Endothelial cell of hepatic sinusoid (primary cell): ENCODE results near the gene FILIP1L.

ENCODE experiments used
- in situ Hi-C: cut with HindIII; loops from 2 replicates; pipeline ENCODE4 v1.10.0; 2017; ENCODE audit warnings: low sequenced_read_pairs

Gene FILIP1L

DNA sequence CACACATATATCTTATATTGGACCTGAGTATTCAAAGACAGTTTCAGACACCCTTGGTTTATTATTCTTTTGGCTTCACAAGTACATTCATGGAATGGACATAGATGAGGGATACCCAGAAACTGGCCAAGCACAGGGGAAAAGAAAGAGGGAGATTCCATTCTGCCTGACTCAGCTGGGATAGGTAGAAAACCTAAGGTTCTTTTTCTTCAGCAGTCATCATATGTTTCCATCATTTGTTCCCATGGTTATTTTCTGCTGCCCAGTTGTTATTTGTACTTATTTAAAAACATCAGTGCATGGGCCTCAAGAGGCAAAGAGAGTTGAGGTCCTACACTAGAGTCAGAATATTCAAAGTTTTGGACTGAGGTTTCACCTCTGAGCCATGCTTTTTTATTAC is 91.8 kb downstream of the FILIP1L start:
- in situ Hi-C loops: no loop called here

DNA sequence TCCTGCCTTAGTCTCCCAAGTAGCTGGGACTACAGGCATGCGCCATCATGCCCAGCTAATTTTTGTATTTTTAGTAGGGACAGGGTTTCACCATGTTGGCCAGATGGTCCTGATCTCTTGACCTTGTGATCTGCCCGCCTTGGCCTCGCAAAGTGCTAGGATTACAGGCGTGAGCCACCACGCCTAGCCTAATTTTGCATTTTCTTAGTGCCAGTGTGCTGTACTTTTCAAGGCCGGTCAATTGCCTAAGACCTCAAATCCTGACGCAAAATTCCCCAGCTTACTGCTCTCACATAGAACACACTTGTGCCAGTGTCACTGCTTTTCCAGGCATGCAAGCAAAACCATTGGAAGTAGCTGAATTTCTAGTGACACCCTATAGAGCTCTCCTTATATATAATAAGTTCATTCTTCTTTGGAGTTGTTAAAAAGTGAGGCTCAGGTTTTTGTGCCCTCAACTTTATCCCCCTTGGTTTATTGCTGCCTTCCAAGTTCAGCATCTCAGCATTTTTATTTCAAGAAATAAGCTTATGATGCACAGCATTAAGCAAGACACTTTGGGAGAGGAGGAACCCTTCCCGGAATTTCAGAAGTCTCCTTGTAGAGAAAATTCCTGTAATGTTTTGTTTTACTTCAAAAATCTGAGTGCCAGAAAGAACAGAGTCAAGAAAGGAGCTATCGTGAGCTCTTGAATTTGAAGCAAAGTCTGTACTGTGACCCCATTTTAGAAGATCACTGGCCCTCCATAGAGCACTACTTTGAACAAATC is 93.2 kb downstream of the FILIP1L start:
- in situ Hi-C loops: no loop called here

DNA sequence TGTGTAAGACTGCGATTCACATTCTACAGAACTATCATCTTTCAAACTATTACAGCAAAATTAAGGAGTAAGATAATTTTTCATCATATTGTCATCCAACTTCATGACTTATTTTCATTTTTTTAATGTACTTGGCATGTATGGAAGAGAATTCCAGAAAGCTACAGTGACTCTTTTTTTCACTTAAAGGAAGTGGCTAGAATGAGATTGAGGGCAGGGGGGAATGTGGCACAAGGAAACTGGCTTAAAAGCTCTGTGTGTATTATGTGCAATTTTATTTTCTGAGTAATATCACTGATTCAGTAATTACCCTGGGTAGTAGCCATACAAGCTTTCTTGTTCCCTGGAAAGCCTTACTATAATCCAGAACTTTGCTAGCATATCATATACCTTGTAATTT is 94.6 kb downstream of the FILIP1L start:
- in situ Hi-C loops: no loop called here

DNA sequence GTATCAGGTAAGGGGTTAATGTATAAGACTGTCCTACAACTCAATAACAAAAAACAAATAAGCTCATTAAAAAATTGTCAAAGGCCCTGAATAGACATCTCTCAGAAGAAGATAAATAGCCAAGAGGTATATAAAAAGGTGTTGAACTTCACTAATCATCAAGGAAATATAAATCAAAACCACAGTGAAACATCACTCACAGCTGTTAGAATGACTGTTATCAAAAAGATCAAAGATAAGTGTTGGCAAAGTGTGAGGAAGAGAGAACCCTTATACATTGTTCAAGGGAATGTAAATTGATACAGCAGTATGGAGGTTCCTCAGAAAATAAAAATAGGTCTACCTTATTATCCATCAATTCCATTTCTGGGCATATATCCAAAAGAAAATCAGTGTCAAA is 95.5 kb downstream of the FILIP1L start:
- in situ Hi-C loops: no loop called here

DNA sequence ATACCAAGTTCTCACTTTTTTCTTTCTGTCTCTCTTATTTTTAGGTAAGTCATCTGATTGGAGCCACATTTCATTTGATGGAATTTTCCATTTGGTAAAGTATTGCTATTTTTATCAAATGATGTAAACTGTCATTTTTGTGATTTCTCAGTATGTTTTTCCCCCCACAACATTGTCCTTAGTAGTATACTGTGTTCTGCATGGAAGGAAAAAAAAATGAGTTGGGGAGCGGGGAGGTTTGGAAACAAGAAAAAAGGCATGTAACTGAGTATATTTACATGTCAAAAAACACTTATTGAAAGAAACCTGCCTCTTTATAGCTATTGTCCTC is 104.2 kb downstream of the FILIP1L start:
- in situ Hi-C loops: no loop called here

DNA sequence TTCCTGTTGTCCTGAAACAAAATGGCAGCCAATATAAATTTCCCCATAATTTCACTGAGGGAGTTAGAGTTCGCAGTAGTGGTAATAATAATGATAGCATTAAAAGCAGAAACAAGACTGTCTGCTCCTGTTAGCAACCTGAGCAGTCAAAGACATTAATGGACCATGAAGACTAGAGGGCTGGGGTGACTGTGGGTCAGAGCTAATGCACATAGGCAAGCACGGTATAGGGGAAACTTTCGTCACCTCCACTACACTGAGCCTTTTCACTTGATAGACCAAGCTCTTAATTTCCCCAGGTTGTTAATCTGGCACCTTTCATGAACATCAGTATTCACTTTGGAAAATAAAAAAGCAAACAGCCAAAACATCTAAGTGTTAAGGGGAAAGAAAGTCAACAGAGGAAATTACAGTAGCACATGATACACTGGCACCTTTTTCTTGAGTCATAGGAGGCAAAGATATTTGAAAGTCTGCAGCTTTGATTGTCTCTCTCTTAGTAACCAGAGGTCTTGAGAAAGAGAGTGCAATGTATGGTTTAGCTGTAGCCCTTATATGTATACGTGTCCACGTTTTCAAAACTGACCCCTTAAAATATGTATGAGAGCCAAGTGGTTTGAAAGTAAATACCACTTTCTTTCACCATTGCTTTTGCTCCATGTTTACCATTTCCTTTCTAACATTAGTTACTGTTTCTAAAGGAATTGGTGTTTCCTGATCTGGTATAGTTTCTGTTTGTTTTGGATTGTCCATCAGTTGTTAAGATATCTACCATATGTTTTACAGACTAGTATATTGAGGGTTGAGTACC is 104.8 kb downstream of the FILIP1L start:
- in situ Hi-C loops: no loop called here

DNA sequence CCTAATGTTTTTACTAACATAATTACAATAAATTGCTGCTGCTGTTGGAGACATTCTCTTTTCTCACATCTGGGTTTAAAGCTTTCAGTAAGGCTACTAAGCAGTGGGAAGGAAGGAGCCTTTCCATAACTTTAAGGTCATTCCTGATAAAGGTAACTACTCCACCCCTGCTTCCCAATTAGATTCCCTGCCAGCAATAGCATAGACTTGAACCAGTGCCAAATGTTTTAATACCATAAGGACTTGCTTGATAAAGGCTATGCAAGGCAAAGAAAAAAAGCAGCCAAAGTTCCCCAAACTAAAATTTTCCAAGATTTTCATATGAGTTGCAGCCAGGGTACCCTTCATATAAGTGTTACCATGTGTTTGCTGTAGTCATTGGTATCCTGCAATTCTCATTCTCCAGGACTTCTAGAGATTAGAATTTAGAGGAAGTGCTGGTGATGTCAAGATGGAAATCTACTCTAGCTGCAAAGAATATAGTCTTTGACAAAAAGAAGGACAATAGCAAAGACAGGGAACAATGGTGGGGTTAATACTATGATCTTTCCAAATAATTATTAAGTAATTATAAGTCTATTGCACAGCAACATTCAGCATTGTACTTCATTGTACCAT is 106.1 kb downstream of the FILIP1L start:
- in situ Hi-C loops: no loop called here

DNA sequence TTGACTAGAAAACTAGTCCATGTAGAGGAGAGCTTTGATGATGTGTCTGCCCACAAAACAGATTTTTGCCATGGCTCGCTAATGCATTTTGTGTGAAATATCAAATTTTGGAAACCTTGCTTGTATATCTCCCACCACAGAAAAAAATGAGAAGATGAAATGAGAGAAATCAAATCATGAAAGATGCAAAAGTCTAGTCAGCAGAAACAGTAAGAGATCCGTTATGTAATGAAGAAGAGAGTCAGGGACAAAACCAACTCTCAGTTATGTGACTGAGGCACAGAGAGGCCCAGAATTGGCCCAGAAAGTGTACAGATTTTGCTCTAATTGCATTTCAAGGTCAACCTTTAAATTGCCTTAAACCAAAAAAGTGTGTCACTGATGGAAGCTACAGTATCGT is 107.0 kb downstream of the FILIP1L start:
- in situ Hi-C loops: no loop called here

DNA sequence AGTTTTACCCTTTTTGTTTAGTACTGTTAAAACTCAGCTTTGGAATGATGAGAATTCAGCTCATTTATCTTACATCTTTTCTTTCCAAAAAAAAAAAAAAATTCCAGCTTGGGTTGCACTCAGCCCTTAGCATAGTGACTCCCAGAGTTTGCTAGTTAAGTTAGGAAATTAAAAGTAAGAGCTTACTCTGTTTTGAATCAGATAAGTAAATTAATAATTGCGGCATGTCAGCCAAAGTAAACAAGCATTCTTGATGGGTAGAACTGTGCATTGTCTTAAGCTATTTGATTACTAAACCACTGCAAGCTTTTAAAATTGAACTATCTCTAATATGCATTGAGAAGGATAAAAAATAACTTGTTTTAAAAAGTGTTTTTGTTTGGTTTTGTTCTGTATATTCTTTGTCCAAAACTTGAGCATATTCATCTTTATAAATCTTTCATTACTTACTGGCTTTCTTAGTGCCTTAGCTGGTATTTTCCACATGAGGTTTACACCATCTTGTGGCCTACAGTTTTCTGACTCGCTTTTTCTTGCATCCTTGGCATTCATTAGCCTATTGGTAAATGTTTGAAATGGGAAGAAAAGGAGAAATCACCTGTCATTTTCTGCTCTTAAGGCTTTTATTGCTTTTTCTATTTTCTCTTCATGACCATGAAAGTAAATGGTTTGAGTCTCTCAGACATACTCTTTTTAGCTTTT is 107.6 kb downstream of the FILIP1L start:
- in situ Hi-C loops: no loop called here

DNA sequence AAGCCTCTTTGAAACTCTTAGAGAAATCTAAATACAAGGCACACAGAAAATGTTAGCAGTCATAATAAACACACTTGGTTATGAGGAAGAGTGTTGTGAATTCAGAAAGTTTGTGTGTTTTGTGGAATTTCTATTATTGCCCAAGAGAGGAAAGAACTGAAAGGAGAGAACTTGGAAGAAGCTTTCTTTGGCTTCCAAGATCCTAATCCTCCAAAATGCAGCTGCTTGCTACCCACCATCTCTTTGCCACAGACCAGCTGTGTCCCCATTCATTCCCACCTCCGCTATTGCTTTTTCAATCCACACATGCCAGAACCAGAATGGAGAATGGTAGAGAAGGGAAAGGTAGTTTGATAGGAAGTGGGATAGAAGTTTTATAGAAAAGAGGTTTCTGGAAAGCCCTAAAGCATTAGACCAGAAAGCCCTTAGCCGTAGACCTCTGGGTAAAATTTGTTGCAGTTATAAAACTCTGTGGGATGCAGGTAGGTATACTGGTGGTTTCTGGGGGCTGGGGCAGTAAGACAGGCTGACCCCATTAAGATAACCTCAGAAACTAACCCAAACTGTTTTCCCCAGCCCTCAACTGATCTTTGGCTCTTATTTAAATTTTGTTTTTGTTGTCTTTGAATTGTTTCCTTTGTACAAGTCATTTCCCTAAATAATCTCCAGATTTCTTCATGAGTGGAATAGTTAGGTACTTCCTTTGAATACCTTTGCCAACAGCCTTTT is 108.5 kb downstream of the FILIP1L start:
- in situ Hi-C loops: no loop called here

DNA sequence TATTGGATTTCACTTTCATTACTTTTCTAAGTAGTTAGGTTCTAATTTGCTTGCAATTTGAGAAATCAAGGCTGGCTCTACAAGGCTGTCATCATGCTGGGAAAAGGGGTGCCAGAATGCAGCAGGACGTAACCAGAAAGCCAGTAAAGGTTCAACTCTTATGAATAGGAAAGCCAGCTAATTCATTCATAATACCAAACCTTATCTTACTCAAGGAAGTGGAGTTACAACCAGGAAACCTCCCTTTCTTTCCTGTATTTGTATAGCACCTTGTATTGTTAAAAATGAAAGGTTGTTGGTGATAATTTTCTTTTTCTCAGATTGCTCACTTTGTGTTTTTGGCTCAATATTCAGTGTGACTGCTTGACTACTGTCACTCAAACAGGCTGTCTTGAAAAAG is 109.4 kb downstream of the FILIP1L start:
- in situ Hi-C loops: no loop called here

DNA sequence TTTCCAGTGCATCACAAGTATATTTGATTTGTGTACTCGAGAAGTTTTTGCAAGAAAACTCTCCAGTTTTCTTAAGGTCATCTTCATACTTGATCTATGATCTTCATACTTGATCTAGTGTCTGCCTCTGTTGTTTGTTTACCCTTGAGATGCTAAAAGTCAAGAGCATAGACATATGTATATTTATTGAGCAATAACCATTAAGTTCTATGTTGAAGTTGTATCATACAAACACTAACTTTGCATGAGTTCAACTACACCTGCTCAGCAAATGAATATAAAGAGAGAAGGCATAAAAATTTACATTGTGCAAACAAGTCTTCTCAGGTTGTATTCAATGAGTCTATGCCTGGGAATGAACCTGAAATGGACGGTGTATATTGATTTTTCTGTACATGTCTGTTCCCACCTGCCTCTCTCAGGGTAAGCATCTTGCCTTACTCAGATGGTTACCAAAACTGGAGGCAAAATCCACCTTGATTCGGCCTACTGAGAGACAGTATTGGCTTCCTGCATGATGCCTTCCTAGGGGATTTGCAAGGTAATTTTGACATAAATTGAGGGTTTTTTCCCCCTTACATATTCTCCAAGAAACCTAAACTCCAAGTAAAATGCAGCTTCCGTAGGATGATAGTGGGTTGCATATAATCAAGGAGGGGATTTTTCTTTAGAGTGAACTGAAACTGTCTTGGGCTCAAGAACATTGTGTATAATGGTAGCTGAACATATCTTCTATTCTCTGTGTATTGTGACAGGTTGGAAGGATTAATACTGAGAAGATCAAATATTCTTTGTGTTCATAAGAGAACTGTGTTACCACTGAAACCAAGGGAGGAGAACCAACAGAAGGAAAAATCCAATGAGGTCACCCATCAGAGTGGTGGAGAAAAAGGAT is 110.4 kb downstream of the FILIP1L start:
- in situ Hi-C loops: no loop called here

DNA sequence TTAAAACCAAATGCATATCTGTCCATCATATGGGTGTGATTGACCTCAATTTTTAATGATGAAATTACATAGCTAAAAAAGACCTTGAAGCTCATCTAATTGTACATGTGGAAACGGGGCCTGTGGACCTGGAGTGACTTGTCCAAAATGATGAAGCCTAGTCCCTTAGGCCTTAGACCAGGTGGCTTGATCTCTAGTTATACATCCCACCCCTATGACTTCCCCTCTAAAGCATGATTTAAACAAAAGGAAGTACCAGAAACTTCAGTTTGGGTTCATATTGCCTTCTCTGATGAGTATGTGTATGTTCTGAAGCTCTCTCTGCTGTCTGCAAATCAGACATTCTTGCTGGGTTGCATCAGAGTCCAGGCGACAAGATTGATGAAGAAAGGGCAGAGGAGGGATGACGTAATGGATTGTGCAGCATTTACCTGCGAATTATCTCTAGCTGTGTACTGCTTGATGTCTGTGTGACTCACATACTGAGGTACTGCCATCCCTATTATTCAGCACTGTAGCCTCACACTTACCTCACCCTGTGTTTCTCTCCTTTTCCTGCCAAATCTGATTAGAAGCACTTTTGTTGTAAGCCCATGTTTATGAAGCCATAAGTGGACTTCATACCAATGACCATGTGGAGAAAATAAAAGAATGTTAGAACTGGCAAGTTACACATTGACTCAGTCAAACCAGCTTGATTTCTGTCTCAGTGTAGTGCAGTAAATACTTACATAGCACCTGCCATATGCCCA is 111.5 kb downstream of the FILIP1L start:
- in situ Hi-C loops: no loop called here

DNA sequence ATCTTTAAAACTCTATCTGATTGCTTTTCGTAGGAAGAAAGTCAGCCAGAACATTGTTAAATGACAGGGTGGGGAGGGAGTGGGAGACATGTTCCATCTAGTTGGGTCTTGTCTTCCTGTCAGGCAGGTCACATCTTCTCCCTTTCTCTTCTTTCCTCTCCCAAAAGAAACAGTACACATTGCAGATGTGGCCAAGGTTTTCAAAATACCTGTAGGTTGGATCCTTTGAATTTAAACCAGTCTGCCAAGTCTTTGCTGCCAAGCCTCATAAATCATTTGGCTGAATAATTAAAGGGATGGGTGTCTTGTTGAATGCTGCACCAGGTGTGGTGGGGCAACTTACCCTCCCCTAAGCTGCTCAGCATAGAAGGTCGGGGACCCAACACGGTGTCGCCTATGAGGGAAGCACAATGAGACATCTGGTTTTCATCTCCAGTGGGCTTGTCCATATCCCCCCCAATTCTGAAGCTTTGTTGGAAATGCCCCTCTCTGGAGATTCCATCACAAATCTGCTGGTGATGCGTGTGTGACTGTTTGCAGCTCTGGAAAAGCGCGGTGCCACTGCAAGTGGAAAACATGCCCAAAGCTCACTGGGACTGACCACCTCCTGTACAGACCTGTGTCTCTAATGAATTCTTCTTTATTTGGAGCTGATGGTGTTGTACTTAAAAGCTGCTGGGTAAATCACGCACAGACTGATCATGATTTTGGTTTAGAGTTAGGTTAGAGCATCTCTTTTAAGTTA is 112.6 kb downstream of the FILIP1L start:
- in situ Hi-C loops: no loop called here

DNA sequence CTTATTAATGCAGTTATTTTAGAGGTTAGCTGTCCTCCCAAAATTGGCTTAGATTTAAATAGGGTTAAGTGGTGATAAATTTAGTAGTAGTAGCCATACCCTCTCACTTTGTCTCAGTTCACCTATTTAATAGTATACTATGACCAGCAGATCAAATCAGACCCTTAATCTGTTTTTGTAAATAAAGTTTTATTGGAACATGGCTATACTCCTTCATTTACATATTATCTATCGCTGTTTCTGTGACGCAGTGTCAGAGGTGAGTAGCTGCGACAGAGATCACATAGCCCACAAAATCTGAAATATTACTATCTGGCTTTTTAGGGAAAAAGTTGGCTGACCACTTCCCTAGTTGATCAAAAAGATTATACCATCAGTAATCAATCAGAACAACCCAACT is 113.2 kb downstream of the FILIP1L start:
- in situ Hi-C loops: no loop called here

DNA sequence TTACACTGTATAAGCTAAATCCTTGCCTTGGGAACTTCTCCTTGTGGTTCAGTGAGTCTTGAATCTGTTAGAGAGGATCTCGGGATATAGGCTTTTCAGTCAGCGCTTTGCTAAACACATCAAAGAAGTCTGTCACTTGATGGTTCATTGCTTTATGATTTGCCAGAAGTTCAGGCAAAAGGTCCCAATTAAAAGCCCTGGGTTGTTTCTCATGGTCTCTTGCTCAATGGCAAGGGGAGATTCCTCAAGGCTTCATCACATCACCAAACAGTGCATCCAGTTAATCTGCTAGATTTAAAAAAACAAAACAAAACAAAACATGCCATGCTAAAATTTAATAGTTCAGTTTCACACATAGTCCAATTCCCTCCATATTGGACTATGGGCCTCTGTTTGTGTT is 114.8 kb downstream of the FILIP1L start:
- in situ Hi-C loops: no loop called here

DNA sequence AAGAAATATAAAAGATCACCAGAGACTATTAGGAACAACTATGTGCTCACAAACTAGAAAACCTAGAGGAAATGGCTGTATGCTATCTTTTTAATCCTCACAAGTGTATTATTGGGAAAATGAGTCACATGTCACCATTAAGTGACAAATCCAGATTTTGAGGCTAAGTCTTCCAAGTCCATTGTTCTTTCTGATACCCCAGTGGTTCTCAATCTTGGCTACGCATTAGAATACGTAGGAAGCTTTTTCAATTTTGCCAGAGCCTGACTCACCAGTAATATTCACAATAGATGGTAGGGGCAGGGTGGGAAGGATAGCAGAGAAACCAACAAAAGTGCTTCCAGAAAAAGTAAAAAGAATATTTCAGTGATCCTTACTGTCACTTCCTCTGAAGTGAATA is 117.0 kb downstream of the FILIP1L start:
- in situ Hi-C loops: no loop called here

DNA sequence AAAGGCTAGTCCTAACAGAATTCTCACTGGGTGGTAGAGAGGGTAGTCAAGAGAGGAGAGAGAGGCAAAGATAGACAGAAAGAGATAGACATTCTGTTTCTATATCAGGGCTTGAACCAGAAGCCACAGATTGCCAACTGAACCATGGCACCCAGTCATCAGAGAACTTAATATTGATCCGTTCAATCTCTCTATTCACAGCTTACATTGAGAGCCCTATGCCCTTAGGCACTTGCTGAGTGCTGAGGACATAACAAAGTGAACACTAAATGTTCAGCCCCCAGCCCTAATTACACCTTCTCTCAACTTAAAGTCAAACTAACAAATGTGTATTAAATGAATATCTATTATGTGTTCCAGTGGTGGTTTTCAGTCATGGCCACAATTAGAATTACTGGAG is 124.1 kb downstream of the FILIP1L start:
- in situ Hi-C loops: no loop called here
